GM18909 (cell line): ENCODE measurements around the gene HTRA1.

ENCODE experiments used
- ATAC-seq: cut with Tn5 transposase; IDR thresholded peaks from one replicate; pipeline ENCODE4 v1.9.1; 2021; ENCODE audit warnings: mild to moderate bottlenecking; ENCODE audit not compliant: unreplicated experiment, poor library complexity

The HTRA1 gene

GRCh38 chr10:122546242-122546641 lies 84.9 kb downstream of the HTRA1 start:
- ATAC-seq = no peak

GRCh38 chr10:122548407-122549085 lies 87.2 kb downstream of the HTRA1 start:
- ATAC-seq = no peak

- ATAC-seq = no peak
These were observed 88.3 kb downstream of the HTRA1 start for GRCh38 chr10:122549636-122550035.

GRCh38 chr10:122550427-122550826 lies 89.1 kb downstream of the HTRA1 start:
- no peak for ATAC-seq

- ATAC-seq = no peak
These were observed 89.6 kb downstream of the HTRA1 start for GRCh38 chr10:122550983-122551382.

- no peak for ATAC-seq
These were observed 90.1 kb downstream of the HTRA1 start for GRCh38 chr10:122551450-122551849.

- no peak for ATAC-seq
These were observed 92.0 kb downstream of the HTRA1 start for GRCh38 chr10:122553341-122553740.

- ATAC-seq = no peak
These were observed 93.0 kb downstream of the HTRA1 start for GRCh38 chr10:122554131-122555036.

GRCh38 chr10:122555442-122555841 lies 94.1 kb downstream of the HTRA1 start:
- no peak for ATAC-seq

- ATAC-seq = no peak
These were observed 96.2 kb downstream of the HTRA1 start for GRCh38 chr10:122557516-122557915.

GRCh38 chr10:122558452-122558851 lies 97.1 kb downstream of the HTRA1 start:
- no peak for ATAC-seq

- no peak for ATAC-seq
These were observed 97.9 kb downstream of the HTRA1 start for GRCh38 chr10:122559228-122559627.

- ATAC-seq = no peak
These were observed 99.0 kb downstream of the HTRA1 start, which contains the start of gene DMBT1 for GRCh38 chr10:122560279-122560804. TSS of gene DMBT1 (plus strand) at chr10:122560754. CDS start at chr10:122560771, 17 bp downstream.

- ATAC-seq = no peak
These were observed 99.9 kb downstream of the HTRA1 start for GRCh38 chr10:122561212-122561611.

- ATAC-seq = no peak
These were observed 100.4 kb downstream of the HTRA1 start for GRCh38 chr10:122561792-122562191.
